GM08714 (cell line): ENCODE measurements around the gene PTEN.
"Not testable (repeated sequence)": the region's sequence is repeated elsewhere in the genome, so short reads cannot be mapped to it uniquely, and the experiment has no call there.

Experiments
- H3K4me3 ChIP-seq: fragments of 200-500 bp; sonication (Bioruptor generic); 2 replicates; pipeline ENCODE4 v1.5.1; 2014; ENCODE audit warnings: mild to moderate bottlenecking, low read length, inconsistent platforms
- ZNF274 ChIP-seq: IDR thresholded peaks from 2 replicates; pipeline ENCODE4 v1.6.1; 2012; ENCODE audit warnings: mild to moderate bottlenecking, low read depth, low read length

Gene PTEN

DNA sequence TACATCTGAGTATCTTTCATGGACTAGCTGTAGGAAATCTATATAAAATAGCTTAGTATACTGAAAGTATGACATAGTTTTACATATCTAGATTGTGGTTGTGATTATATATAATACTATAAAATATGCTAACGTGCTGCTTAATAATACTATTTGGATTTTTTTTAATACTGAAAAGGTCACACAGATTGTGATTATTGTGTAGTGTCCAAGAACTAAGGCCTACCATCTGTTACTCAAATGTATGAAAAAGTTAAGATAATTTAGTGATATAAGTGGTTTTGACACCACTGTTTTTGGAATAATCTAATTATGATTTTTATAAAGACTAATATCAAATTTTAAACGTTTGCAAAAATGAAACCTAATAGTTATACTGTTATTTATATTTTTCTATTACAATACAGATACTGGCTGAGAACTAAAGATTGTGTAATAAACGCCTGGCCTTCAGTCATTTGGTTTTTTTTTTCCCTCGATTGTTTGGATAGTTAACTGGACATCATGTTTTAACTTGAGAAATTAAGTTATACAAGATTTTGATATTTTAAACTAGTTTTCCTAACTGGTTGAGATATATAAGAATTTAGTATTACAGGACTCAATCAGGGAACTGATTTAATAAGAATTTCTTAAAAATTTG is 12.6 kb downstream of the PTEN start:
- no peak for TF ChIP-seq ZNF274
- no peak overlapping the region for H3K4me3 ChIP-seq

DNA sequence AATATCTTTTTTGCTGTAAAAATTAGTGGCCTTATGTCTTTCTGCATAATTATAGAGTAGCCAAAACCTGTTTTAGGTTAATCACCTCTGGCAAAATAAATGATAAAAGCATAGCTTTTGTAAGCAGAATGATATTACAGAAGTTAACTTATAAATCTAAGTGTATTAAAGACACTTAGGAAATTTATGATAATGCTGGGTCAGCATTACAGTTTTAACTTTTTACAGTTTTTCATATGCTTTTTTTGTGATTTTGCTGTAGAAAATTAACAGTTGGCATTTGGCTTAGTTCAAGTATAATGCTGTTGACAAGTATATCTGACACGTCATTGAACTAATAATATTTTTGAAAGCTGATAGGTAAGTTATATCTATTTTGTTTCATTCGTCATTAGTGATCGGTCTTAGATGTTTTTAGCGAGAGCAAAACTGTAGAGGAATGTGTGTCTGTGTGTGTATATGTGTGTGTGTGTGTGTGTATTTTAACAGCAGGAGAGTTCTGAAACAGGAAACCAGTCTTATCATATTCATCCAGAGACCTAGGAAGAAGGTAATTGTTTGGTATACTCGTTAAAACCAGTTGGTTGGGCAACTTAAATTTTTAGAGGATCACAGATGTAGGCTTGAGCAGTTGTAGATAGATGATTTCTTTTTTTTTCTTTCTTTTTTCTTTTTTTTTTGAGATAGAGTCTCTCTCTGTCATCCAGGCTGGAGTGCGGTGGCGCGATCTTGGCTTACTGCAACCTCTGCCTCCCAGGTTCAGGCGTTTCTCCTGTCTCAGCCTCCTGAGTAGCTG is 15.4 kb downstream of the PTEN start:
- no peak overlapping the region for H3K4me3 ChIP-seq
- no peak for TF ChIP-seq ZNF274

DNA sequence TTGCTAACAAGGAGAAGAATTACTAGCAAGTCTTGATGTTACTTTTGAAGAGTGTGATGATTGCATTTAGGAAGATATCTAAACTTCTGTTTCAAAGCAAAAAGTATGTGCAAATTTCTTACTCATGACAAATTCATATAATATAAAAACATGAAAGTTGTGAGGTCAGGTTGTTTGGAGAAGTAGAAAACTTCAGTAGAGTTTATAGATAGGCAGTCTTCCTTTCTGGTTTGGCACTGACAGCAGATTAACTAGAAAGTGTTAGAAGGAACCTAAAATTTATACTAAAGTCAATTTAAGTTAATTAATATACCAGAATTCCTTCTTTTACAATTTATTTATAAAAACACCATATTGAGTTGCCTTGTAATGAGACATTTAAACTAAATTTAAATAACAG is 16.9 kb downstream of the PTEN start:
- no peak overlapping the region for H3K4me3 ChIP-seq
- TF ChIP-seq ZNF274, result no peak

DNA sequence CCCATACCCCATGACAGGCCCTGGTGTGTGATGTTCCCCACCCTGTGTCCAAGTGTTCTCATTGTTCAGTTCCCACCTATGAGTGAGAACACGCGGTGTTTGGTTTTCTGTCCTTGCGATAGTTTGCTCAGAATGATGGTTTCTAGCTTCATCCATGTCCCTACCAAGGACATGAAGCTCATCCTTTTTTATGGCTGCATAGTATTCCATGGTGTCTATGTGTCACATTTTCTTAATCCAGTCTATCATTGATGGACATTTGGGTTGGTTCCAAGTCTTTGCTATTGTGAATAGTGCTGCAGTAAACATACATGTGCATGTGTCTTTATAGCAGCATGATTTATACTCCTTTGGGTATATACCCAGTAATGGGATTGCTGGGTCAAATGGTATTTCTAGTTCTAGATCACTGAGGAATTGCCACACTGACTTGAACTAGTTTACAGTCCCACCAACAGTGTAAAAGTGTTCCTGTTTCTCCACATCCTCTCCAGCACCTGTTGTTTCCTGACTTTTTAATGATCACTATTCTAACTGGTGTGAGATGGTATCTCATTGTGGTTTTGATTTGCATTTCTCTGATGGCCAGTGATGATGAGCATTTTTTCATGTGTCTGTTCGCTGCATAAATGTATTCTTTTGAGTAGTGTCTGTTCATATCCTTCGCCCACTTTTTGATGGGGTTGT is 18.1 kb downstream of the PTEN start:
- not testable (repeated sequence) for H3K4me3 ChIP-seq

DNA sequence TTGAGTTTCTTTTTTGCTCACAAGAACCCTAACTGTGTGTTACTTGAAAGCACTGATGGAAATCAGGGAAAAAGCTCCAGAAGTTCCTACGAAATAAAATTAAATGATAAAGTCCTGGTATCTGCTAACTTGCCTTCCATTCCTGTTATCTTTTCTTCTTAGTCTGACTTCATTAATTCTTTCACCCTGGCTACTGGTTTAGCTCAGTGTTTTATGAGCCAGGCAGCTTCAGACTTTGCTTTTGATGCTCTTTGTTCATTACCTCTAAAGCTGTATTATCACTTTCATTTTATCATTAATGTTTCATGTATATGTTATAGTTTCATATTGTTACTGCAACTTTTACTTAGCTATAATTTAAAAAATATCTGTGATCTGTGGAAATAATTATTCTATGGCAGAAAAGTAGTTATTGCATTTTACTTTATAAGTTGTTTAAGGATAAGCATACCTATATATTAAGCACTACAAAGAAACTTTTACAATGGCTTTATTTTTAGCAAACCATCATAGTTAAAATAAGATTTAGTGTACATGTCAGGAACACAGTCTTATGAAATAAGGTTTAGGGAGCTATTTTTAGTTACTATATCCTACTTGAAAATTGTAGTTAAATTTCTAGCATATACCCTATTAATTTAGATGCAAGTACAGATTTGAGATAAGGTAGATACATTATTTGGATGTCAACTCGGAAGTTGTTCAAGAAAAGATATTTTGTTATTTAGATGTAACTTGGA is 19.3 kb downstream of the PTEN start:
- TF ChIP-seq ZNF274, result no peak
- no peak overlapping the region for H3K4me3 ChIP-seq

DNA sequence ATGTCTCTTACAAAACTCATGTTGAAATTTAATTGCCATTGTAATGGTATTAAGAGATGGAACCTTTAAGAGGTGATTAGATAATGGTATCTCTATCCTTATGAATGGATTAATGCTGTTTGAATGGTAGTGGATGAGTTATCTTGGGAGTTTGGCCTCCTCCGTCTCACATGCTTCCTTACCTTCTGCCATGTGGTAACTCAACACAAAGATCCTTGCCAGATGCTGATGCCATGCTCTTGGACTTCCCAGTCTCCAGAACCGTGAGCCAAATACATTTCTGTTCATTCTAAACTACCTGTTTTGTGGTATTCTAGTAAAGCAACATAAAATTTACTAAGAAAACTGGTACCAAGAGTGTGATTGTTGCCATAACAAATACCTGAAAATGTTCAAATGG is 23.2 kb downstream of the PTEN start:
- no peak overlapping the region for H3K4me3 ChIP-seq
- TF ChIP-seq ZNF274, result no peak

DNA sequence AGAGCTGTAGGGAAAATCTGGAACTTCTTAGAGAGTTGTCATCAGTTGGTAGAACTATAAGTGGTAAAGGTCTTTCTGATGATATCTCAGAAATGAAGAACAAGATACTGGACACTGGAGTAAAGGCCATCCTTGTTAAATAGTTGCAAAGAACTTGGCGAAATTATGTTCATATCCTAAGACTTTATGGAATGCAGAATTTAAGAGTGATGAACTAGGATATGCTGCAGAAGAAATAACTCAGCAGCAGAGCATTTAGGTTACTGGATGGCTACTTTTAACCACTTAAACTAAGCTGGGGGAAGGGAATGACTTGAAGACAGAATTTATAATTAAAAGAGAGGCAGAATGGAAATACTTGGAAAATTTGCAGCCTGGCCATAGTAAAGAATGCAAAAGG is 23.7 kb downstream of the PTEN start:
- TF ChIP-seq ZNF274, result no peak
- no peak overlapping the region for H3K4me3 ChIP-seq

DNA sequence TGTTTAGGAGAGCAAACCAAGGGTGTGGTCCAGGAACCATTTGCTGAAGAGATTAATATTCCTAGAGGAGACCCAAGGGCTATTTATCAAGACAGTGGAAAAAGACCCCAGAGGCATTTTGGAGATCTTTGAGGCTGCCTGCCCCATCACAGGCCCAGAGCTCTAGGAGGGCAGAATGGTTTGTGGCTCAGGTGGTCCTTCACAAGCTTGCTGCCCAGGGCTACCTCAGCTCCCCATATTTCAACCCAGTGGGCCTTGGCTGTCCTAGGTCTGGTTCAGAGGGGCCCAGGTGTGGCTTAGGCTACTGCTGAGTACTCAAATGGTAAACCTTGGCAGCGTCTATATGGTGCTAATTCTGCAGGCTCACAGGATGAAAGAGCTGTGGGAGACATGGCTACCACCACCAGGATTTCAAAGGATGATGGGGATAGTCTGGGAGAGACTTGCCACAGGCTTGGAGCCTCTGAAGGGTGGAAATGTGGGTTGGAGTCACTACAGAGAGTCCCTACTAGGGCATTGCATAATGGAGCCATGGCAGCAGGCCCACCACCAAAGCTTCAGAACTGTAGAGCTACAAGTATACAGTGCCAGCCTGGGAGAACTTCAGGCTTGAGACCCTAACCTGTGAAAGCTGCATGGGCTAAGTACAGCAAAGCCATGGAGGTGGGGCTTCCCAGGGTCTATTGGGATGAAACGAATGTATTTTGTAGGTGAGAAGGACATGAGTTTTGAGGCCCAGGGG is 24.3 kb downstream of the PTEN start:
- TF ChIP-seq ZNF274, result no peak
- H3K4me3 ChIP-seq, result no peak overlapping the region

DNA sequence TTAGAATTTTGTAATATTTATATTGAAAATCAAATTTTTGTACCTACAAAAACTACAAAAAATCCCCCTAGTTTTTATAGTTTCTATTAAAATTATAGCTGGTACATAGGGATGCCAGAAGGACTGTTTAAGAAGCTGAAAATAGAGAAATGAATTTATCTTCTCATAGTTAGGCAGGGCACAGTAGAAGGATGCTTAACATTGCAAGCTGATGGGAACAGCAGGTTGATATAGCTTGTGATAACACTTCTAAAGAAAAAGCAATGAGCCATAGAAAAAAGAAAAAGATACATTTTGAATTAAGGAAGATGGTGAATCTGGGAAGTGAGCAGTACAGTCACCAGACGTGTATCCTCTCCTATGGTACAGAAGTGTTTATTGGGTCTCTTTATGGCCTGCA is 32.0 kb downstream of the PTEN start:
- TF ChIP-seq ZNF274, result no peak

DNA sequence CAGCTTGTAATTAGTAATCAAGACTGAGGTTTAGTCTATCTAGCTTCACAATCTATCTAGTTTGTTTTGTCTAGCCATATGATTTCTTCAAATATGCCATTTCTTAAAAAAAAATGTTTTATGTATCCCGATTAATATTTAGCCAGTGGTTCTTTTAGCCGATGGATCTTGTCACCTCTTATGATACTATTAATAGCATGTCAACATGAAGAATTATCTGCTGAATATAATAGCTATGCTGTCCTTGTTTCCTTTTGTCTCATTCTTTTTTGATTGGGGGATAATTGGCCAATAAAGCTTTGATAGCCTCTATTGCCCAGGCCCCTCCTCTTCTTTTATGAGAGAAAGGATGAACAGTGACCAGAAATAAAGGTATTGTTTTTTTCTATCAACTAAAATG is 32.8 kb downstream of the PTEN start:
- no peak for TF ChIP-seq ZNF274
- no peak overlapping the region for H3K4me3 ChIP-seq

More for the DNA sequence above, 32.0 kb downstream of the PTEN start:
- no peak overlapping the region for H3K4me3 ChIP-seq

DNA sequence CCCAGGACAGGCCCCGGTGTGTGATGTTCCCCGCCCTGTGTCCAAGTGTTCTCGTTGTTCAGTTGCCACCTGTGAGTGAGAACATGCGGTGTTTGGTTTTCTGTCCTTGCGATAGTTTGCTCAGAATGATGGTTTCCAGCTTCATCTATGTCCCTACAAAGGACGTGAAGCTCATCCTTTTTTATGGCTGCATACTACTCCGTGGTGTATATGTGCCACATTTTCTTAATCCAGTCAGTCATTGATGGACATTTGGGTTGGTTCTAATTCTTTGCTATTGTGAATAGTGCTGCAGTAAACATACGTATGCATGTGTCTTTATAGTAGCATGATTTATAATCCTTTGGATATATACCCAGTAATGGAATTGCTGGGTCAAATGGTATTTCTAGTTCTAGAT is 34.5 kb downstream of the PTEN start:
- H3K4me3 ChIP-seq, result not testable (repeated sequence)

DNA sequence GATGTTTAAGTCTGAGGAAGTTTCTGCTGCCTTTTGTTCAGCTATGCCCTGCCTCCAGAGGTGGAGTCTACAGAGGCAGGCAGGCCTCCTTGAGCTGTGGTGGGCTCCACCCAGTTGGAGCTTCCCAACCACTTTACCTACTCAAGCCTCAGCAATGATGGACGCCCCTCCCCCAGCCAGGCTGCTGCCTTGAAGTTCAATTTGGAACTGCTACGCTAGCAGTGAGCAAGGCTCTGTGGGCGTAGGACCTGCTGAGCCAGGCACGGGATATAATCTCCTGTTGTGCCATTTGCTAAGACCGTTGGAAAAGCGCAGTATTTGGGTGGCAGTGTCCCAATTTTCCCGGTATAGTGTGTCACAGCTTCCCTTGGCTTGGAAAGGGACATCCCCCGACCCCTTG is 40.0 kb downstream of the PTEN start:
- not testable (repeated sequence) for H3K4me3 ChIP-seq

DNA sequence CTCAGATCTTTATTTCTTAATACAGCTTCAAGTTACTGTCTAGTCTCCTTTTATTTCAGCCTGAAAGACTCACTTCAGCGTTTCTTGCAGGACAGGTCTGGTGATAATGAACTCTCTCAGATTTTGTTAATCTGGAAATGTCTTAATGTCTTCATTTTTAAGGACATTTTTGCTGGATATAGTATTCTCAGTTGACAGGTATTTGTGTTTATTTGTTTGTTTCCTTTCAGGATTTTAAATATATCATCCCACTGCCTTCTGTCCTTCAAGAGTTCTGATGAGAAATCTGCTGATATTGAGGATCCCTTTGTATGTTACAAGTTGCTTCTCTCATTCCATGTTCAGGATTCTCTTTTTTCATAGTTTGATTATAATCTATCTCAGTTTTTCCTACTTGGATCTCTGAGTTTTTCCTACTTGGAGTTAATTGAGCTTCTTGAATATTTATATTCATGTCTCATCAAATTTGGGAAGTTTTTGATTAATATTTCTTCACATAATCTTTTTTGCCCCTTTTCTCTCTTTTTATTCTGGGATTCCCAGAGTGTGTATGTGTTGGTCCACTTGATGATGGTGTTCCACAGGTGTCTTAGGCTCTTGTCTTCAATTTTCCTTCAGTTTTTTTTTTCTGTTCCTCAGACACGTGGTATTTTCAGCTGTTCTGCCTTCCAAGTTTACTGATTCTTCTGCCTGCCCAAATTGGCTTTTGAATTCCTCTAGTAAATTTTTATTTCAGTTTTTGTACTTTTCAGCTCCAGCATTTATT is 49.9 kb downstream of the PTEN start:
- H3K4me3 ChIP-seq, result no peak overlapping the region
- TF ChIP-seq ZNF274, result no peak

DNA sequence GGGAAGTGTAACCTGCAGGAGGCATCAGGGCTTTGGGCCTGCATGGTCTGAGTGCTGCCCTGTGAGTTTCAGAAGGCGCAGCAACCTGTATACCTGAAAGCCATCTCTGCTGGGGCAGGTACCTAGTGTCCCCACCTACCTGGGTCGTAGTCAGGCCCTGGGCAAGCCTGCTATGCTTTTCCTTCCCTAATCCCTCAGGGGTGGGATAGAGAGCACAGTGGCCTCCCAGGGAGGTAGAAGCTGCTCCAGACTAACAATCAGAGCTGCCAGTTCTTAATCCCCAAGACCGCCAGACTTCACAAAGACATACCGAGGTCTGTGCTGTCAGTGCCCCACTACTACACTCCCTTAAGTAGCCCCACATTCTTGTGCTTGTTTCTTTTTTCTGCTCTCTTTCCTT is 52.0 kb downstream of the PTEN start:
- no peak for TF ChIP-seq ZNF274
- no peak overlapping the region for H3K4me3 ChIP-seq
